HEK293T (cell line): ENCODE results near the gene UGGT2.

Experiments
- BHLHE40 ChIP-seq: fragments of 450-650 bp; IDR thresholded peaks from 2 replicates; pipeline ENCODE4 v1.6.1; 2016; ENCODE audit warnings: mild to moderate bottlenecking, moderate library complexity, borderline replicate concordance
- CTBP1 ChIP-seq: fragments of 450-650 bp; IDR thresholded peaks from 2 replicates; pipeline ENCODE4 v1.6.1; 2016; ENCODE audit warnings: borderline replicate concordance
- ELF4 ChIP-seq: fragments of 450-650 bp; IDR thresholded peaks from 2 replicates; pipeline ENCODE4 v1.6.1; 2017; ENCODE audit warnings: antibody characterized with exemption
- FOXK2 ChIP-seq: fragments of 450-650 bp; IDR thresholded peaks from 2 replicates; pipeline ENCODE4 v1.6.1; 2016; ENCODE audit warnings: mild to moderate bottlenecking
- FOXM1 ChIP-seq: fragments of 450-650 bp; IDR thresholded peaks from 2 replicates; pipeline ENCODE4 v1.6.1; 2017; ENCODE audit warnings: mild to moderate bottlenecking, borderline replicate concordance
- L3MBTL2 ChIP-seq: fragments of 450-650 bp; conservative IDR thresholded peaks from 2 replicates; pipeline ENCODE4 v1.6.1; 2016; ENCODE audit warnings: mild to moderate bottlenecking
- LEF1 ChIP-seq: fragments of 450-650 bp; IDR thresholded peaks from 2 replicates; pipeline ENCODE4 v1.6.1; 2017; ENCODE audit warnings: mild to moderate bottlenecking, borderline replicate concordance
- NFRKB ChIP-seq: fragments of 450-650 bp; IDR thresholded peaks from 2 replicates; pipeline ENCODE4 v1.6.1; 2016; ENCODE audit warnings: mild to moderate bottlenecking, moderate library complexity
- SP1 ChIP-seq: fragments of 450-650 bp; IDR thresholded peaks from 2 replicates; pipeline ENCODE4 v1.6.1; 2017
- SUZ12 ChIP-seq: fragments of 450-650 bp; IDR thresholded peaks from 2 replicates; pipeline ENCODE4 v1.6.1; 2016; ENCODE audit warnings: mild to moderate bottlenecking

DNA sequence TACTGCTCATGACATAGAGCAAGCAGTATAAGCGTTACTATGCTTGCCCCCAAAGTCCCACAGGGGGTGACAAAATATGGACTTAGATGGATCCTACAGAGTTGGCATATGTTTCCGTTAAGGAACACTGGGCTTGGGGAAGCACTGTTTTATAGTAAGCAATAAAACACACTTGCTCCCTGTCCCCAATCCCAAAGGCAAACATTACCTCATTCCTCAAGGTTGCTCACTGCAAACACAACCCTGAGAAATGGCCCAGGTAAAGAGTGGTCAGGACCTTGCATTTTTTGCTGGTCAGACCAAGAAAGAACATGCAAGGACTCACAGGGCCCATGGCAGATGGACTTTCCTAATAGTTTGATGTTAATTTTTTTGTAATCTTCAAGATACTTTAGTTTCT lies 32.3 kb downstream of the UGGT2 start:
- TF ChIP-seq ELF4 (no peak), SP1 (no peak), FOXK2 (no peak), L3MBTL2 (no peak), FOXM1 (no peak), BHLHE40 (no peak), CTBP1 (no peak), LEF1 (no peak), NFRKB (no peak), SUZ12 (no peak)
